Measurements from ENCODE around the gene TUBGCP2.

The TUBGCP2 gene

DNA sequence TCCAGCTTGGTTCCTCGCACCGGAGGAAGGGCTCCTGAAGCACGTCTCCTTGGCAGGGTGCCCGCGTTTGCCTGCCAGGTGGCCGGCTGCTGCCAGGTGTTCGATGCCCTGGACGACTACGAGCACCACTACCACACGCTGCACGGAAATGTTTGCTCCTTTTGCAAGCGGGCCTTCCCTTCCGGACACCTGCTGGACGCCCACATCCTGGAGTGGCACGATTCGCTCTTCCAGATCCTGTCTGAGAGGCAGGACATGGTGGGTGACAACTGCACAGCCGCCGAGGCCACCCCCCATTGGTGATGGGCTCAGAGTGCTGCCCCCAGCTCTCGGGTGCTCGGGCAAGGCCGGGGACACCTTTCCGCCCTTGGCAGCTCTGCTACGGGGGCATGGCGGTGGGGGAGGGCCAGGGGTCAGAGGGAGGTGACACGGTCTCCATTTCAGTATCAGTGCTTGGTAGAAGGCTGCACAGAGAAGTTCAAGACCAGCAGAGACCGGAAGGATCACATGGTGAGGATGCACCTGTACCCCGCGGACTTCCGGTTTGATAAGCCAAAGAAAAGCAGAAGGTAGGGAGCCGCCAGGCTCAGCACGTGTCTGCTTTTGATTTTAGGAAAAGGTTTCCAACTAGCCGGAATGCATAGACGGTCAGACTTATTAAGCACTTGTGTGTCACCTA lies 1.2 kb upstream of the TUBGCP2 start:
- H3K9me3 ChIP-seq (ENCODE audit: control insufficient read depth, low read length), result no peaks in the 10 kb centered on the region
- H3K4me3 ChIP-seq (ENCODE audit: low read depth, low read length), result no peak overlapping the region
- H3K4me1 ChIP-seq, result peaks cover 7% of the 10 kb centered on the region
- no peak overlapping the region for H3K27ac ChIP-seq
- no peak overlapping the region for H2AFZ ChIP-seq
- no peak overlapping the region for H3K4me2 ChIP-seq (ENCODE audit: low read length)
- TF ChIP-seq CTCF (IDR thresholded peaks at IDR 0.05), result no peak
- peaks cover 24% of the 10 kb centered on the region for H3K79me2 ChIP-seq
- H3K36me3 ChIP-seq (ENCODE audit: control insufficient read depth, insufficient read depth, low read length), result no peaks in the 10 kb centered on the region
- no peaks in the 10 kb centered on the region for H3K27me3 ChIP-seq (ENCODE audit: control insufficient read depth, insufficient read depth, low read length)
- H3K9ac ChIP-seq, result no peak overlapping the region

DNA sequence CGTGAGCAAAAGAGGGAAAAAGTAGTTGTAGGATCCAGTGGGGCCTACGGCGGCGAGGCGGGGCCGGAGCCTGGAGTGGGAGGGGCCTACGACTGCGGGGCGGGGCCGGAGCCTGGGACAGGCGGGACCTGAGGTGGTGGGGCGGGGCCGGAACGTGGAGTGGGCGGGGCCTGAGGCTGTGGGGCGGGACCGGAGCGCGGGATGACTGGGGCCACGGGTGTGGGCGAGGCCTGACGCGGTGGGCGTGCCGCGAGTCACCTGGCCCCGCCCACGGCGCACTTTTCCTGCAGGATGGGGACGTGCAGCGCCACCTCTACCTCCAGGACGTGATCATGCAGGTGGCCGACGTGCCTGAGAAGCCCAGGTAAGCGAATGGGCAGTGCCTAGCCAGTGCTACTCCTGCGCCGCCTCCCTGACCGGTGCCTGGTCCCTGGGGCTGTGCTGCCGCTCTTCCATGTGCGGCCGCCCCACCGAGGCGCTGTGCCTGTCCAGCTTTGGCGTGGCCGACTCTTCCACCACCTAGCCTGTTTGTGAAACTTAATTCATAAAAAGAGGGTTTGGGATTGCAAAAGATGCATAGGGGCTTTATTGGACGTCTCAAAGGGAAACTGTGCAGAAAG lies 538 bp upstream of the TUBGCP2 start:
- no peak for TF ChIP-seq CTCF (IDR thresholded peaks at IDR 0.05)
- Histone ChIP-seq H2AFZ (peak overlapping the region; percentile 84), H3K27ac (peak overlapping the region; percentile 95), H3K9me3 (ENCODE audit: control insufficient read depth, low read length) (no peaks in the 10 kb centered on the region), H3K79me2 (peaks cover 25% of the 10 kb centered on the region), H3K36me3 (ENCODE audit: control insufficient read depth, insufficient read depth, low read length) (no peaks in the 10 kb centered on the region), H3K4me3 (ENCODE audit: low read depth, low read length) (peak overlapping the region; percentile 76), H3K4me1 (peaks cover 11% of the 10 kb centered on the region), H3K4me2 (ENCODE audit: low read length) (peak overlapping the region; percentile 88), H3K27me3 (ENCODE audit: control insufficient read depth, insufficient read depth, low read length) (no peaks in the 10 kb centered on the region), H3K9ac (peak overlapping the region; percentile 82)

DNA sequence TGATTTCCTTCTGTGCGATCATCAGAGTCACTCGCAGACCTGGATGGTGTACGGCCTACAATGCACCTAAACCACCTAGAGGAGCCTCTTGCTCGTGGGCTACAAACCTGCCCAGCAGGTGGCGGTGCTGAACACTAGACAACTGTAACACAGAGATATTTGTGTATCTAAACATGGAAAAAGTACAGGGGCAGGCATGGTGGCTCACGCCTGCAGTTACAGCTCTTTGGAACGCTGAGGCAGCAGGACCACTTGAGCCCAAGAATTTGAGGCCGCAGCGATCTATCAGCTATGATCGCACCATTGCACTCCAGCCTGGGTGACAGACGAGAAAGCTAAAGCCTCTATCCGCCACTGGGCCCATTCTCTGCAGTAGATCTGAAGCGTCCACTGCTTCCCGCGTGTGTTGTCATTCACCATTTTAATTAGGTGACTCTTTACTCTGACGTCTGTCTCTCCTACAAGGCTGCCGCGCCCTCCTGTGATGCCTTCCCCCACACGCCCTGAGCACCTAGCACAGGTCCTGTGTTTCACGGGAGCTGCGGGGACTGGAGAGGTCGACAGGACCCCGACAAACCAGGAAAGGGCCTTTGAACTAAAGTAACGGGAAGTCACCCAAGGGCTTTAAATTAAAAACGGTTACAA lies 774 bp downstream of the TUBGCP2 start:
- no peaks in the 10 kb centered on the region for H3K36me3 ChIP-seq (ENCODE audit: control insufficient read depth, insufficient read depth, low read length)
- peak; percentile 91 for TF ChIP-seq CTCF (IDR thresholded peaks at IDR 0.05)
- peaks cover 18% of the 10 kb centered on the region for H3K4me1 ChIP-seq
- H3K9ac ChIP-seq, result peak overlapping the region; percentile 82
- H3K4me2 ChIP-seq (ENCODE audit: low read length), result peak overlapping the region; percentile 88
- no peaks in the 10 kb centered on the region for H3K27me3 ChIP-seq (ENCODE audit: control insufficient read depth, insufficient read depth, low read length)
- peak overlapping the region; percentile 84 for H2AFZ ChIP-seq
- H3K27ac ChIP-seq, result peak overlapping the region; percentile 95
- H3K9me3 ChIP-seq (ENCODE audit: control insufficient read depth, low read length), result no peaks in the 10 kb centered on the region
- peaks cover 38% of the 10 kb centered on the region for H3K79me2 ChIP-seq
- peak overlapping the region; percentile 76 for H3K4me3 ChIP-seq (ENCODE audit: low read depth, low read length)

GRCh38 chr10:133306941-133307379 lies 1.7 kb downstream of the TUBGCP2 start:
- no peak overlapping the region for H2AFZ ChIP-seq
- H3K9ac ChIP-seq, result no peak overlapping the region
- TF ChIP-seq CTCF (IDR thresholded peaks at IDR 0.05), result no peak
- H3K27me3 ChIP-seq (ENCODE audit: control insufficient read depth, insufficient read depth, low read length), result no peaks in the 10 kb centered on the region
- peaks cover 18% of the 10 kb centered on the region for H3K4me1 ChIP-seq
- H3K79me2 ChIP-seq, result peaks cover 45% of the 10 kb centered on the region
- no peak overlapping the region for H3K4me2 ChIP-seq (ENCODE audit: low read length)
- H3K36me3 ChIP-seq (ENCODE audit: control insufficient read depth, insufficient read depth, low read length), result no peaks in the 10 kb centered on the region
- no peaks in the 10 kb centered on the region for H3K9me3 ChIP-seq (ENCODE audit: control insufficient read depth, low read length)
- no peak overlapping the region for H3K4me3 ChIP-seq (ENCODE audit: low read depth, low read length)
- H3K27ac ChIP-seq, result no peak overlapping the region

Measured in parathyroid adenoma (tissue), 2 donors.